CMK (cell line): ENCODE measurements around the gene CHTF8.
A peak's percentile ranks its signal among the peaks of the same experiment; 100 is the strongest.
"Not testable (repeated sequence)": the region's sequence is repeated elsewhere in the genome, so short reads cannot be mapped to it uniquely, and the experiment has no call there.

Experiments
- DNase-seq: peaks from one replicate; pipeline ENCODE4 v3.0.0-alpha.2; 2010; ENCODE audit warnings: low read depth

CHTF8 gene

GRCh38 chr16:69138608-69139007 lies 6.2 kb upstream of the CHTF8 start:
- DNase-seq, result no peak

GRCh38 chr16:69133373-69133954 lies 1.1 kb upstream of the CHTF8 start:
- no peak for DNase-seq

- peak; percentile 71 for DNase-seq
These were observed 457 bp downstream of the CHTF8 start for GRCh38 chr16:69131839-69132423.

GRCh38 chr16:69131167-69131838 lies 1.1 kb downstream of the CHTF8 start:
- DNase-seq, result peak; percentile 64

GRCh38 chr16:69130461-69130860 lies 1.9 kb downstream of the CHTF8 start:
- DNase-seq, result no peak

GRCh38 chr16:69127966-69128510 lies 4.3 kb downstream of the CHTF8 start:
- DNase-seq, result no peak

GRCh38 chr16:69126801-69127200 lies 5.6 kb downstream of the CHTF8 start:
- not testable (repeated sequence) for DNase-seq

- no peak for DNase-seq
These were observed 6.2 kb downstream of the CHTF8 start for GRCh38 chr16:69126221-69126620.

- not testable (repeated sequence) for DNase-seq
These were observed 7.4 kb downstream of the CHTF8 start for GRCh38 chr16:69124961-69125360.

GRCh38 chr16:69124406-69124805 lies 8.0 kb downstream of the CHTF8 start:
- not testable (repeated sequence) for DNase-seq

GRCh38 chr16:69123910-69124309 lies 8.5 kb downstream of the CHTF8 start:
- no peak for DNase-seq

- no peak for DNase-seq
These were observed 12.2 kb downstream of the CHTF8 start for GRCh38 chr16:69120096-69120664.

GRCh38 chr16:69119536-69119935 lies 12.9 kb downstream of the CHTF8 start:
- no peak for DNase-seq

GRCh38 chr16:69118994-69119393 lies 13.4 kb downstream of the CHTF8 start:
- DNase-seq, result no peak

GRCh38 chr16:69118468-69118867 lies 13.9 kb downstream of the CHTF8 start:
- DNase-seq, result no peak

GRCh38 chr16:69116906-69117305 lies 15.5 kb downstream of the CHTF8 start:
- DNase-seq, result no peak

GRCh38 chr16:69116256-69116875 lies 16.0 kb downstream of the CHTF8 start:
- DNase-seq, result no peak

- no peak for DNase-seq
These were observed 16.6 kb downstream of the CHTF8 start for GRCh38 chr16:69115837-69116236.

GRCh38 chr16:69115361-69115760 lies 17.0 kb downstream of the CHTF8 start:
- no peak for DNase-seq

GRCh38 chr16:69114976-69115355 lies 17.4 kb downstream of the CHTF8 start:
- no peak for DNase-seq

- DNase-seq, result no peak
These were observed 17.9 kb downstream of the CHTF8 start for GRCh38 chr16:69114346-69114975.

GRCh38 chr16:69113216-69113615 lies 19.2 kb downstream of the CHTF8 start:
- no peak for DNase-seq
